Regular cardiac myocyte (primary cell): Measurements from ENCODE around the gene PPP1R26. TPM values are rescaled to one million over a fixed set of nuclear protein-coding genes. Genes with fewer than 3 reads are reported as not detected.

Source experiments
- total RNA-seq: library from RNA; depleted of rRNA; stranded (reverse); fragments of >200 nt; gene quantifications from 2 replicates; pipeline ENCODE4 v1.2.3, GENCODE V29; 2014

The PPP1R26 gene, protein sequence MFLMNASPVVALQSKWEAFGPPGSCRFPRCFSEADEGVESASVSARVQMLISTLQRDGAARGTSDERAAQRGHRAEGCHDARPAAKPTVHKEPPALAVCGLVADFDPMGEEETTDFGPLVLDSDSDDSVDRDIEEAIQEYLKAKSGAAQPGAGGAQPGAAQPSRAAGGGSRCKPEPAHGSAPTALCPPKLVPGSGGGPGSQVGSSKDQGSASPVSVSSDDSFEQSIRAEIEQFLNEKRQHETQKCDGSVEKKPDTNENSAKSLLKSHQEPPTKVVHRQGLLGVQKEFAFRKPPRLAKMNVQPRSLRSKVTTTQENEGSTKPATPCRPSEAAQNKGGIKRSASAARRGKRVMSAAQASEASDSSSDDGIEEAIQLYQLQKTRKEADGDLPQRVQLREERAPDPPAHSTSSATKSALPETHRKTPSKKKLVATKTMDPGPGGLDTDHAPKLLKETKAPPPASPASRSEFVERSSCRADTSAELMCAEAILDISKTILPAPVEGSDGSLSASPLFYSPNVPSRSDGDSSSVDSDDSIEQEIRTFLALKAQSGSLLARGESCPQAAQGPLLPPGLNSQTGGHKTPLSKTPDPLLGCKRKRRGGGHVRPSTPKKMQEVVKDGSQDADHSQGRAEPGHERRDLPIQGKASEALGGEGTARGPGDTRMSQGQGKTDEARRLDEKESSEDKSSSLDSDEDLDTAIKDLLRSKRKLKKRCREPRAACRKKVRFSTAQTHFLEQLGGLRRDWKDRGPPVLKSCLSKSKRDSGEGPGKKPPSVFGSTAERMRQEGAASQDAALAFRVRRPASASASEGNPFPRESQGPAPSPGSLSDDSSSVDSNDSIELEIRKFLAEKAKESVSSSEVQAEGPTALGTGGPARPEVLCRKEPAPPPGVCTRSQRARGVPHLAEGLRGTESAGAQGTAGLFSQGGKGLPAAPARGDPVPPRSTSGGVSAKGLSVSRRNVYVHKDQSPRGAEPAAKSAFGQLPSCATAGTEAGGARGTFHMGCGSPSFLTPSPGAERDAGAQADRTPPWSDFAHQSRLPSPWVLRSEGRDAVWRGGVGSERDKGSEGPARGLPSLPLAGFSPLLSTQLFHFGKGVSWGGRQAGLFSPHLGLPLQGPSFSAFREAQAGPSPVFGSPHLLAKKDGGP (N-terminal part only)
- total RNA-seq = 11.0 and 13.2 TPM in 2 replicates

GRCh38 chr9:135479469-135480052 is at the start of gene PPP1R26:
TSS of gene PPP1R26 (plus strand) at chr9:135479782. CDS start at chr9:135484511, 4,729 bp downstream.

DNA sequence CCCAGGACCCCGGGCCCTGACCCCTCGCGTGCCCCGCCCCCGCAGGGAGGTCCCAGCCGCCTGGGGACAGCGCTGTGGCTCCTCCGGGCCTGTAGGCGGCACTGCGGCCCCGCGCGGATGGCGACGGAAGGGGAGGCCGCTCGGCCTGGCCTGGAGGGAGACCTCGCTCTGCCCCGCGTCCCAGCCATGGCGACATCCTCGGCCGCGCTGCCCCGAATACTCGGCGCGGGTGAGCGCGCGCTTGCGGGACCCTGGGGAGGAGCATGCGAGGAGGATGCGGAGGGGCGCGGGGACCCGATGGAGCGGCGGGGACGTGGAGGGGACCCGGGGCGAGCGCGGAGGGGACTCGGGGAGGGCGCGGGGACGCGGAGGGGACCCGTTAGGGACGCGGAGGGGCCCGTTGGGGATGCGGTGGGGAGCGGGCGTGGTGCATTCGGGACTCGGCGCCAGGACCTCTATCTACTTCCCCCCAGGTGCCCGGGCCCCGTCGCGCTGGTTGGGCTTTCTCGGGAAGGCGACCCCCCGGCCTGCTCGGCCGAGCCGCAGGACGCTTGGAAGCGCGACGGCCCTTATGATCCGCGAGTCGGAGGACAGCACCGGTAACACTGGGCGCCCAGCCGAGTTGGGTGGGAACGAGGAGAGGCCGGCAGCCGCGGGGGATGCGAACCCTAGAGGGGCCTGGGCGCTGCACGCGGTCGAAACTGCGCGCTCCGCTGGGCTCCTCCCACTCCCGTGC is 21.1 kb downstream of the PPP1R26 start, which contains the start of gene MRPS2:
Gene MRPS2 (plus strand): TSS at position 158 of the 736 bp plus-strand sequence. CDS start 29 bp downstream, at position 187.

GRCh38 chr9:135520916-135521607 is 41.5 kb downstream of the PPP1R26 start, which contains the start of gene LCN1:
TSS of gene LCN1 (plus strand) at chr9:135521440. CDS start at chr9:135521498, 58 bp downstream.

Other genes starting within 250 kb of the PPP1R26 start
- 9.6 and 19.9 TPM in 2 replicates for gene MRPS2, start 20.9 kb downstream of the PPP1R26 start, total RNA-seq
- under 0.01 TPM in 1 of 2 replicates, not detected in the other for gene LCN1, start 41.7 kb downstream of the PPP1R26 start, total RNA-seq
- gene OBP2A, start 66.3 kb downstream of the PPP1R26 start, total RNA-seq = not detected in 2 replicates
- gene PAEP, start 82.0 kb downstream of the PPP1R26 start, total RNA-seq = not detected in 2 replicates
- gene GLT6D1, start 159.8 kb downstream of the PPP1R26 start, total RNA-seq = not detected in 2 replicates
- not detected in 2 replicates for gene LCN9, start 183.5 kb downstream of the PPP1R26 start, total RNA-seq
- gene SOHLH1, start 219.7 kb downstream of the PPP1R26 start, total RNA-seq = not detected in 2 replicates
- gene KCNT1, start 222.4 kb downstream of the PPP1R26 start, total RNA-seq = not detected in 2 replicates